ENCODE results near the gene EVX2.

The EVX2 gene

GRCh38 chr2:176120364-176121189 is 36.8 kb upstream of the EVX2 start:
- no peak overlapping the region for H3K4me3 ChIP-seq (ENCODE audit: low read length)
- H3K9me3 ChIP-seq (ENCODE audit: control insufficient read depth, low read length), result peaks cover 9% of the 10 kb centered on the region
- H3K27me3 ChIP-seq (replicated peaks; ENCODE audit: control insufficient read depth, insufficient read depth, low read length), result peaks cover 56% of the 10 kb centered on the region
- peaks cover 5% of the 10 kb centered on the region for H3K4me1 ChIP-seq (ENCODE audit: control insufficient read depth, insufficient read depth, low read length)
- no peak overlapping the region for H3K9ac ChIP-seq (ENCODE audit: low read length)
- DNase-seq (ENCODE audit: low read depth), result no peak
- H3K36me3 ChIP-seq (ENCODE audit: control insufficient read depth, insufficient read depth, low read length, severe bottlenecking), result no peaks in the 10 kb centered on the region

- Histone ChIP-seq H3K9ac (ENCODE audit: low read length) (no peak overlapping the region), H3K36me3 (ENCODE audit: control insufficient read depth, insufficient read depth, low read length, severe bottlenecking) (no peaks in the 10 kb centered on the region), H3K9me3 (ENCODE audit: control insufficient read depth, low read length) (peaks cover 9% of the 10 kb centered on the region), H3K27me3 (replicated peaks; ENCODE audit: control insufficient read depth, insufficient read depth, low read length) (peaks cover 72% of the 10 kb centered on the region), H3K4me1 (ENCODE audit: control insufficient read depth, insufficient read depth, low read length) (peaks cover 5% of the 10 kb centered on the region), H3K4me3 (ENCODE audit: low read length) (no peak overlapping the region)
- no peak for DNase-seq (ENCODE audit: low read depth)
Measured at GRCh38 chr2:176118601-176119339, 35.0 kb upstream of the EVX2 start.

- Histone ChIP-seq H3K4me1 (ENCODE audit: control insufficient read depth, insufficient read depth, low read length) (peaks cover 5% of the 10 kb centered on the region), H3K27me3 (replicated peaks; ENCODE audit: control insufficient read depth, insufficient read depth, low read length) (peaks cover 80% of the 10 kb centered on the region), H3K4me3 (ENCODE audit: low read length) (no peak overlapping the region), H3K9ac (ENCODE audit: low read length) (no peak overlapping the region), H3K9me3 (ENCODE audit: control insufficient read depth, low read length) (peaks cover 9% of the 10 kb centered on the region), H3K36me3 (ENCODE audit: control insufficient read depth, insufficient read depth, low read length, severe bottlenecking) (no peaks in the 10 kb centered on the region)
- DNase-seq (ENCODE audit: low read depth), result no peak
Measured at GRCh38 chr2:176117823-176118371, 34.1 kb upstream of the EVX2 start.

GRCh38 chr2:176117162-176117822 is 33.5 kb upstream of the EVX2 start:
- no peak for DNase-seq (ENCODE audit: low read depth)
- H3K36me3 ChIP-seq (ENCODE audit: control insufficient read depth, insufficient read depth, low read length, severe bottlenecking), result no peaks in the 10 kb centered on the region
- peaks cover 5% of the 10 kb centered on the region for H3K4me1 ChIP-seq (ENCODE audit: control insufficient read depth, insufficient read depth, low read length)
- peak overlapping the region; percentile 73 for H3K4me3 ChIP-seq (ENCODE audit: low read length)
- H3K9ac ChIP-seq (ENCODE audit: low read length), result no peak overlapping the region
- H3K9me3 ChIP-seq (ENCODE audit: control insufficient read depth, low read length), result peaks cover 9% of the 10 kb centered on the region
- H3K27me3 ChIP-seq (replicated peaks; ENCODE audit: control insufficient read depth, insufficient read depth, low read length), result peaks cover 86% of the 10 kb centered on the region

- peak within 1 kb of the TSS; percentile 73 for H3K4me3 ChIP-seq (ENCODE audit: low read length)
- DNase-seq (ENCODE audit: low read depth), result no peak
- peaks cover 92% of the 10 kb centered on the region for H3K27me3 ChIP-seq (replicated peaks; ENCODE audit: control insufficient read depth, insufficient read depth, low read length)
- peaks cover 9% of the 10 kb centered on the region for H3K9me3 ChIP-seq (ENCODE audit: control insufficient read depth, low read length)
- peaks cover 5% of the 10 kb centered on the region for H3K4me1 ChIP-seq (ENCODE audit: control insufficient read depth, insufficient read depth, low read length)
- H3K36me3 ChIP-seq (ENCODE audit: control insufficient read depth, insufficient read depth, low read length, severe bottlenecking), result no peaks in the 10 kb centered on the region
- H3K9ac ChIP-seq (ENCODE audit: low read length), result peak within 1 kb of the TSS; percentile 62
Measured at GRCh38 chr2:176115883-176116813, 32.4 kb upstream of the EVX2 start, which contains the start of gene HOXD10. Gene HOXD10, plus strand, starts transcription at chr2:176116778. Its CDS starts 56 bp downstream, at chr2:176116834.

GRCh38 chr2:176114930-176115625 is 31.3 kb upstream of the EVX2 start:
- no peak for DNase-seq (ENCODE audit: low read depth)
- Histone ChIP-seq H3K27me3 (replicated peaks; ENCODE audit: control insufficient read depth, insufficient read depth, low read length) (peaks cover 92% of the 10 kb centered on the region), H3K9me3 (ENCODE audit: control insufficient read depth, low read length) (peaks cover 9% of the 10 kb centered on the region), H3K4me3 (ENCODE audit: low read length) (no peak overlapping the region), H3K4me1 (ENCODE audit: control insufficient read depth, insufficient read depth, low read length) (peaks cover 5% of the 10 kb centered on the region), H3K9ac (ENCODE audit: low read length) (no peak overlapping the region), H3K36me3 (ENCODE audit: control insufficient read depth, insufficient read depth, low read length, severe bottlenecking) (no peaks in the 10 kb centered on the region)

- Histone ChIP-seq H3K4me1 (ENCODE audit: control insufficient read depth, insufficient read depth, low read length) (peaks cover 5% of the 10 kb centered on the region), H3K4me3 (ENCODE audit: low read length) (no peak overlapping the region), H3K9ac (ENCODE audit: low read length) (no peak overlapping the region), H3K36me3 (ENCODE audit: control insufficient read depth, insufficient read depth, low read length, severe bottlenecking) (no peaks in the 10 kb centered on the region), H3K9me3 (ENCODE audit: control insufficient read depth, low read length) (peaks cover 9% of the 10 kb centered on the region), H3K27me3 (replicated peaks; ENCODE audit: control insufficient read depth, insufficient read depth, low read length) (peaks cover 92% of the 10 kb centered on the region)
- no peak for DNase-seq (ENCODE audit: low read depth)
Measured at GRCh38 chr2:176114120-176114929, 30.6 kb upstream of the EVX2 start.

- Histone ChIP-seq H3K36me3 (ENCODE audit: control insufficient read depth, insufficient read depth, low read length, severe bottlenecking) (no peaks in the 10 kb centered on the region), H3K9ac (ENCODE audit: low read length) (no peak overlapping the region), H3K4me3 (ENCODE audit: low read length) (no peak overlapping the region), H3K9me3 (ENCODE audit: control insufficient read depth, low read length) (peaks cover 4% of the 10 kb centered on the region), H3K4me1 (ENCODE audit: control insufficient read depth, insufficient read depth, low read length) (peaks cover 5% of the 10 kb centered on the region), H3K27me3 (replicated peaks; ENCODE audit: control insufficient read depth, insufficient read depth, low read length) (peaks cover 82% of the 10 kb centered on the region)
- DNase-seq (ENCODE audit: low read depth), result no peak
Measured at GRCh38 chr2:176112375-176113302, 28.9 kb upstream of the EVX2 start.

GRCh38 chr2:176111846-176112374 is 28.1 kb upstream of the EVX2 start:
- Histone ChIP-seq H3K4me1 (ENCODE audit: control insufficient read depth, insufficient read depth, low read length) (no peaks in the 10 kb centered on the region), H3K9me3 (ENCODE audit: control insufficient read depth, low read length) (peaks cover 3% of the 10 kb centered on the region), H3K4me3 (ENCODE audit: low read length) (no peak overlapping the region), H3K9ac (ENCODE audit: low read length) (no peak overlapping the region), H3K27me3 (replicated peaks; ENCODE audit: control insufficient read depth, insufficient read depth, low read length) (peaks cover 78% of the 10 kb centered on the region), H3K36me3 (ENCODE audit: control insufficient read depth, insufficient read depth, low read length, severe bottlenecking) (no peaks in the 10 kb centered on the region)
- no peak for DNase-seq (ENCODE audit: low read depth)
